Activated naive CD8-positive, alpha-beta T cell (primary cell): ENCODE measurements around the gene APBB3.
A peak's percentile ranks its signal among the peaks of the same experiment; 100 is the strongest.

Experiments
- H3K27ac Mint-ChIP-seq: one replicate; pipeline ENCODE4 v1.8.0; 2021; ENCODE audit warnings: mixed read lengths
- H3K27me3 Mint-ChIP-seq: one replicate; pipeline ENCODE4 v1.8.0; 2021; ENCODE audit warnings: mixed read lengths
- H3K36me3 Mint-ChIP-seq: one replicate; pipeline ENCODE4 v1.8.0; 2021; ENCODE audit warnings: mixed read lengths
- H3K4me1 Mint-ChIP-seq: one replicate; pipeline ENCODE4 v1.8.0; 2021; ENCODE audit warnings: low read depth, mixed read lengths
- H3K4me3 Mint-ChIP-seq: one replicate; pipeline ENCODE4 v1.8.0; 2021; ENCODE audit warnings: mild to moderate bottlenecking, mixed read lengths
- H3K9me3 Mint-ChIP-seq: one replicate; pipeline ENCODE4 v1.8.0; 2021; ENCODE audit warnings: low read depth, mixed read lengths

APBB3 gene

DNA sequence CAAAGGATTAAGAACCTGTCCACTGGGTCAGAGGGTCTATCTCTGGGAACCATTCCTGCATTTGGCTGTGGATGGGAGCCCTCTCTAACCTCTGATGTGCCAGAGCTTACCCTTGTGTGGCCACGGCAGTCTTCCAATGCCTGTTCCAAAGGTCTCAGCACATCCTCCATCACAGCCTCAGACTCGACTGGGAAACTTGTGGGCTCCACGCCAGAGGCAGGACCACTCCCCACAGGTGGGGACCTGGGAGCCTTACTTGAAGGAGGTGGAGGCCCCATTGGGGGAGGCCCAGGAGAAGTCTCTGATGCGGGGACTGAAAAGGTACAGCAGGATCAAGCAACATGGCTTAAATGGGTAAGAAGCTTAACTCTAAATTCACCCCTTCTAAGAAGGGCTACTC is 12.5 kb downstream of the APBB3 start:
- peaks cover 75% of the 10 kb centered on the region for H3K4me1 Mint-ChIP-seq
- peaks cover 5% of the 10 kb centered on the region for H3K36me3 Mint-ChIP-seq
- no peaks in the 10 kb centered on the region for H3K9me3 Mint-ChIP-seq
- peak overlapping the region; percentile 80 for H3K27ac Mint-ChIP-seq
- no peak overlapping the region for H3K4me3 Mint-ChIP-seq
- H3K27me3 Mint-ChIP-seq, result no peaks in the 10 kb centered on the region

DNA sequence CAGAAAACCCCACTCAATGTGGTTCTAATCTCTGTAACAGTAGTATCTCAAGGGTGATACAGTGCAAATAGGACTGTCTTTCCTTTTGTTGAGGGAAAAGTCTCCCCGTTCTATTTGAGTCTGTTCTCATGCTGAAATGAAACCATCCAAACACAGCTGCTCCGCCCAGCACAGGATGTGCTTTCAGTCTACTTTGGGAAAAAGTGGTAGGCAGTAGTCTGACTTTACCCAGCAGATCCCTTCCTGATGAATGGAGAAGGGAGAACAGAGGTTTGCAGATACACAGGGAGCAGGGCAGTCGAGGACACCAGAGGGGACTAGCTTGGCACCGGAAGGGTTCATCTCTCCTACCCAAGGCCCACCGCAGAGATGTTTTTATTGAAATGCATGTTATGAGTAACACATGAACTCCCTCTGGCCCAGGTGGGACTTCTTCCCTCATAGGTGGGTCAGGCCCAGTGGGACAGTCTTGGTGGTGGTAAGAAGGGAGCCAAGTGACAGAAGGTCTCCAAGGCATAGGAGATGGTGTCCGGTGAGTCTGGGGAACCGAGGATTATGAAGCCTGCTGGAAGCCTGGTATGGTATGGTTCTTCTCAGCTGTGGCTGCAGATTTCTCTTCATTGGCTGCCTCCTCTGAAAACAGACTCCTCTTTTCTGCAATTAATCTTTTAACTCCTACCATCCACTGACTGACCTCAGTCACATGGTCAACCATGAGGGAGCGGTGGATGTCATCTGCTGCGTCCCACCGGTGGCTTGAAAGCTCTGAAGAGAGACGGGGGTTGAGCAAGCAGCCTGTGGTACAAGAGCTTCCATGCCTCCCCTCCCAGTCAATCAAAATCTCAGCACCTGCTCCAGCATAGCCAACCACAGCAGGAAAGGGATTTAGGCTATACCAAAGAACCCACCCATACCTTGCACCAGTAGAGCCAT is 14.0 kb downstream of the APBB3 start:
- peaks cover 66% of the 10 kb centered on the region for H3K4me1 Mint-ChIP-seq
- peak overlapping the region; percentile 97 for H3K27ac Mint-ChIP-seq
- H3K27me3 Mint-ChIP-seq, result no peaks in the 10 kb centered on the region
- H3K4me3 Mint-ChIP-seq, result peak overlapping the region; percentile 46
- H3K9me3 Mint-ChIP-seq, result no peaks in the 10 kb centered on the region
- peaks cover 2% of the 10 kb centered on the region for H3K36me3 Mint-ChIP-seq

DNA sequence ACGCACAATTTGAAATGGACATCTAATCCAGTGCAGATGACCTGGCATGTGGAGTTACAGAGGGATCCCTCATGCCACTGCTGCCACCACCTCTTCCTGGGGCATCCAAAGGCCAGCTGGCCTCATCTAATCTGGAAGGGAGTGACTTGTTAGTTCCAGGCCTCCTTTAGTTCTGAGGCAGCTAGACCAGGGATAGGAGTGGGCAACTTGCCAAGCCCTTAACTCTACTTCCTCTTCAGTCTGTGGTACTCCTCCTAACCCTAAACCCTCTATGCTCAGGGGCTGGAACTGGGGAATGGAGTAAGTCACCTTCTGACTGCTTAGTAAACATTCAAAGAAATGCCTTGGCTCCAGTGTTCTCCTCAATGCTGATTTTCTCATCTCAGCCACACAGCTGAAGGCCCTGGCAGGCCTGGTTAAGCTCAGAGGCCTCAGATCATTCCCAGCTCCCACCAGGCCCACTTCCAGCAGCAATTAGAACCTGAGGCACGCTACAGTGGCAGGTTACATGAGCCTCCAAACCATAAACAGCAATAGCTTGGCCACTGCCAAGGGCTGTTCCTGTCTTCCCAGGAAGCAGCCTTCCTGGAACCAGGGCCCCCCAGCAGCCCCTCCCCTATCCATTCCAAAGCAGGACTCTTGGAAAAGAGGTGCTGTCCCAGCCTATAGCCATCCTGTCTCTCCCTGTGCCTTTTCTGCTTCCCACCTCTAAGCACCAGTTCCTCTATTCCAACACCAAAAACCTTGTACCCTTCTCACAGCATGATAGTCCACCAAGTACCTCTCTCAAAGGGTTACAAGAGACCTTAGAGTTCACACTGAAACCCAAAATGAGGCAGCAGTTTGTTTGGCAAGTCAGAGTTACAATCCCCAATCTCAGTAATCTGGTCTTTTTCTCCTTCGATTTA is 14.9 kb downstream of the APBB3 start:
- H3K9me3 Mint-ChIP-seq, result no peaks in the 10 kb centered on the region
- H3K27ac Mint-ChIP-seq, result peak overlapping the region; percentile 97
- no peaks in the 10 kb centered on the region for H3K27me3 Mint-ChIP-seq
- peaks cover 57% of the 10 kb centered on the region for H3K4me1 Mint-ChIP-seq
- H3K4me3 Mint-ChIP-seq, result peak overlapping the region; percentile 90
- H3K36me3 Mint-ChIP-seq, result peaks cover 6% of the 10 kb centered on the region

DNA sequence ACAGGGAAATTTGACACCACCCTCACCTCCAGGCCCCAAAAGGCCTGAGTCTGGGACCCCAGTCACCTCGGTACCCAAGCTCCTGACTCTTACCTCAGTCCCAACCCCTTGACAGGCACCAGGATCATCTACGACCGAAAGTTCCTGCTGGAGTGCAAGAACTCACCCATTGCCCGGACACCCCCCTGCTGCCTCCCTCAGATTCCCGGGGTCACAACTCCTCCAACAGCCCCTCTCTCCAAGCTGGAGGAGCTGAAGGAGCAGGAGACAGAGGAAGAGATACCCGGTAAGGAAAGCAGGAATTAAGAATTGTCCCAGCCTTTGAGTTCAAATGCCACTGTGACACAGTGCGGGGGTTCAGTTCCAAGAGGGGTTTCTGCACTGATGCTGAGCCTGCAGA is 15.6 kb downstream of the APBB3 start:
- Mint-ChIP-seq H3K27ac (peak overlapping the region; percentile 97), H3K4me1 (peaks cover 50% of the 10 kb centered on the region), H3K27me3 (no peaks in the 10 kb centered on the region), H3K9me3 (no peaks in the 10 kb centered on the region), H3K36me3 (peaks cover 9% of the 10 kb centered on the region), H3K4me3 (peak overlapping the region; percentile 90)

DNA sequence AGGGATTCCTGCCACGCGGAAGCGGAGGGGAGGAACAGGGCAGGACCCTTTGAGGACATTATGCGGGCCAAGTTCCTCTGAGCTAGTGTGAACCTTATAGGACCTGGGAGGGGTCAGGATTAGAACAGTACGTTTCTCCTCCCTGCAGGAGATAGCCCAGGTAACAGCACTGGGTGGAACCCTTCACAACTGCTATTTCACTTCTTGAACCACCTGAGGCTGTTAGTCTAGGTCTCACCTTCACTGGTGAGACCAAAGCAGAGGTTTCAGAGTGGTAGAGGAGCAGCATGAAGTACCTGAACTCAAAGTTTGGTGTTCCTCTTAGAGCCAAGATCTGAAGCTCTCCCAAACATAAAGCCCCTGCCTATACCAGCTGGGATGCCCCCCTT is 16.1 kb downstream of the APBB3 start:
- Mint-ChIP-seq H3K9me3 (no peaks in the 10 kb centered on the region), H3K36me3 (peaks cover 9% of the 10 kb centered on the region), H3K27ac (peak overlapping the region; percentile 97), H3K27me3 (no peaks in the 10 kb centered on the region), H3K4me3 (peak overlapping the region; percentile 90), H3K4me1 (peaks cover 45% of the 10 kb centered on the region)

DNA sequence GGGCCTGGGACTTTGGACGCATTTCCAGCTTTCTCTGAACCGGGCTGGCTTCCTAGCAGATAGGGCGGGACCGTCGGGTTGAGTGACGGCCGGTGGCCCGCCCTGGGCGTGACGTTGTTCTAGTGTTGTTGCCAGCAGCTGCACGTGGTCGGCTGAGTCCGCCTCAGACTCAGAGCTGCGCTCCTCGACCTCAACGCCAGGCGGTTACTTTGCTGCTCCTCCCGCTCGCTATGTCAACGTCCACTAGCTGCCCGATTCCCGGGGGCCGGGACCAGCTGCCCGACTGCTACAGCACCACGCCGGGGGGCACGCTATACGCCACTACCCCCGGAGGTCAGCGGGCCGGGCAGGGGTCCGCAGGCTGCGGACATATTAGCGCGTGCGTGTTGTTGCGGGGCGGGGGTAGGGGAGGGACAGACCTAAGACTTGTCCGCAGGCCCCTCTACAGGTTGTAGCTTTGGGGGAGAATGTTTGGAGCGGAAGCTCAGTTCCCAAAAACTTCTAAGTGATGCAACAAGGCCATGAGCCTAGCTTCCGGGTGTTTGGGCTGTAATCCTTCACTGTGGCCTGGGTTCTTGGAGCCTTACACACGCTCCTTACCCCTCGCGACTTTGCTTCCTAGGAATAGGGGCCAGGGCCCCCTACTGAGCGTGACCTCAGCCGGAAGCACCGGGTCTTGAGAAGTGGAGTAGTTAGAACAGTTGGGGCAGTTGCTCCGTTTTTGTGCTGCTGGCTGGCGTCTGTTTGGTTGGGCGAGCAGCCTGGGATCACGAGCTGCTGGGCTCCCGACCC is 16.7 kb downstream of the APBB3 start, which contains the start of gene EIF4EBP3:
Gene EIF4EBP3 (plus strand): TSS at position 155 of the 792 bp plus-strand sequence. CDS start 76 bp downstream, at position 231.
- H3K36me3 Mint-ChIP-seq, result peaks cover 9% of the 10 kb centered on the region
- H3K9me3 Mint-ChIP-seq, result no peaks in the 10 kb centered on the region
- peaks cover 39% of the 10 kb centered on the region for H3K4me1 Mint-ChIP-seq
- H3K4me3 Mint-ChIP-seq, result peak within 1 kb of the TSS; percentile 90
- no peaks in the 10 kb centered on the region for H3K27me3 Mint-ChIP-seq
- H3K27ac Mint-ChIP-seq, result peak within 1 kb of the TSS; percentile 97

DNA sequence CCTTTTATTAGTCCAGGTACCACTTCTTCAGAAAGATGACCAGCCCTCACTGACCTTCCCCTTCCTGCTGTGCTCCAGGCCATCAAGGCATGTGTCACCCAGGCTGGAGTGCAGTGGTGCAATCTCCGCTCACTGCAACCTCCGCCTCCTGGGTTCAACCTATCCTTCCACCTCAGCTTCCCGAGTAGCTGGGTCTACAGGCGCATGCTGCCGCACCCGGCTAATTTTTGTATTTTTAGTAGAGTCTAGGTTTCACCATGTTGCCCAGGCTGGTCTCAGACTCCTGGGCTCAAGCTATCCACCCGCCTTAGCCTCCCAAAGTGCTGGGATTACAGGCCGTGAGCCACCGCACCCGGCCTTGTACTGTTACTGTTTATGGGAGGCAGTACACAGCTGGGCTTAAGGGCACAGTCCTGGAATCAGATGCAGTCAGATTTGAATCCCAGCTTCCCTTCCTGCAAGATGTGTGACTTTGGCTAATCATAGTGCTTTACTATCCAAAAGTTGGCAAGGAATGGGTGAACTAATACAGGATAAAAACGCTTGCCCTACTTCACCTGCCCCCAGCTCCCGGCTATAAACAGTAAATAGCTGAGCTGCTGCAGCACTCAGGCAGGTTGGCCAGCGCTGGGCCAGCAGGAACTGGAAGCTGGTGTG is 17.4 kb downstream of the APBB3 start:
- H3K4me1 Mint-ChIP-seq, result peaks cover 38% of the 10 kb centered on the region
- H3K27ac Mint-ChIP-seq, result peak overlapping the region; percentile 97
- no peaks in the 10 kb centered on the region for H3K27me3 Mint-ChIP-seq
- no peaks in the 10 kb centered on the region for H3K9me3 Mint-ChIP-seq
- peaks cover 9% of the 10 kb centered on the region for H3K36me3 Mint-ChIP-seq
- peak overlapping the region; percentile 90 for H3K4me3 Mint-ChIP-seq

DNA sequence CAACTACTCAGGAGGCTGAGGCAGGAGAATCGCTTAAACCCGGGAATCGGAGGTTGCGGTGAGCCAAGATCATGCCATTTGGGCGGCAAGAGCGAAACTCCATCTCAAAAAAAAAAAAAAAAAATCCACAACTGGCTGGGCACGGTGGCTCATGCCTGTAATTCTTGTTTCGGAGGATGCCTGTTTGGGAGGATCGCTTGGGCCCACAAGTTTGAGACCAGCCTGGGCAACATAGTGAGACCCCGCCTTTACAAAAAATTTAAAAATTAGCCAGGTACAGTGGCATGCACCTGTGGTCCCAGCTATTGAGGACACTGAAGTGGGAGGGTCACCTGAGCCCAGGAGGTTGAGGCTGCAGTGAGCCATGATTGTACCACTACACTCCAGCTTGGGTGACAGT is 18.8 kb downstream of the APBB3 start:
- H3K9me3 Mint-ChIP-seq, result no peaks in the 10 kb centered on the region

DNA sequence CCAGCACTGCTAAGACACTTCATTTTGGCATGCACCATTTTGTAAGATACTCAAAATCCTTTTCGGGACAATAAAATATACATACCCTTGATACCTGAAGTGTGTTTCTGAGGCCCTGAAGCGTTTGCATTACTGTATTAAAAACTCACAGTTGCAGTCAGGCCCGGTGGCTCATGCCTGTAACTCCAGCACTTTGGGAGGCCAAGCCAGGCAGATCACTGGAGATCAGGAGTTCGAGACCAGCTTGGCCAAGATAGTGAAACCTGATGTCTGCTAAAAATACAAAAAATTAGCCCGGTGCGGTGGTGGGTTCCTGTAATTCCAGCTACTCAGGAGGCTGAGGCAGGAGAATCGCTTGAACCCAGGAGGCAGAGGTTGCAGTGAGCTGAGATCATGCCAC is 19.4 kb downstream of the APBB3 start:
- Mint-ChIP-seq H3K4me3 (no peak overlapping the region), H3K27me3 (no peaks in the 10 kb centered on the region), H3K36me3 (peaks cover 10% of the 10 kb centered on the region), H3K9me3 (no peaks in the 10 kb centered on the region), H3K27ac (peak overlapping the region; percentile 72), H3K4me1 (peaks cover 29% of the 10 kb centered on the region)

More for the DNA sequence above, 18.8 kb downstream of the APBB3 start:
- Mint-ChIP-seq H3K27me3 (no peaks in the 10 kb centered on the region), H3K36me3 (peaks cover 12% of the 10 kb centered on the region), H3K4me3 (no peak overlapping the region), H3K4me1 (peaks cover 32% of the 10 kb centered on the region), H3K27ac (no peak overlapping the region)

DNA sequence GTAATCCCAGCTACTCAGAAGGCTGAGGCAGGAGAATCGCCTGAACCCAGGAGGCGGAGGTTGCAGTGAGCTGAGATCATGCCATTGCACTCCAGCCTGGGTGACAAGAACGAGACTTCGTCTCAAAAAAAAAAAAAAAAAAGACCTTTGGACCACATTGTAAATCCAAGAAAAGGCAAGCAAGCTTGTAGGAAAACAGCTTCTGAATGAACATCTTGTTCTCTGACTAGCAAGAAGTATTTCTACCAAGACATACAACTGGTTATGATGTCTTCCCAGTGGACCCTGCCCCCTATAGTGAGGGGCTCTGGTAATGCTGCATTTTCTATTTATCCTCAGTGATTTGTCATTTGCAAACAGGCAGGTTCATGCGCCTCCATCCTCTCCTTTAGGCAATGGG is 21.4 kb downstream of the APBB3 start:
- Mint-ChIP-seq H3K4me3 (no peak overlapping the region), H3K27me3 (no peaks in the 10 kb centered on the region), H3K27ac (peak overlapping the region; percentile 10), H3K9me3 (no peaks in the 10 kb centered on the region), H3K36me3 (peaks cover 10% of the 10 kb centered on the region), H3K4me1 (peaks cover 11% of the 10 kb centered on the region)

DNA sequence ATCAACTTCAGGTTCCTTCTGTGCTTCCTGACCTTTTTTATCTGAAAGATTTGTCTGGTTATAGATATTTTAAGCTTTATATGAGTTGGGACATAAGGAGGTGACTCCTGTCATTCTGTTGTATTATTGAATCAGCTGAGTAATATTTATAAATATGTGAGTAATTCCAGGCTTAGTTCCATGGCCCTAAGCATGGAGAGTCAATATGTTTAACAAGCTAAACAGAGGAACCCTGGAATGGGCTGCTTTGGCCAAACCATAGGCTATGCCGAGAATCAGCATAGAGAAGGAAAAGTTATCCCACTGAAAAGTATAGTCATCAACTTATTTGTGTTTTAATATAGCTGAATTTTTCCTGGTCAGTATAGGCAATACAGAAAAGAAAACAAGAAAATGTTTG is 24.2 kb downstream of the APBB3 start:
- no peaks in the 10 kb centered on the region for H3K27me3 Mint-ChIP-seq
- H3K9me3 Mint-ChIP-seq, result no peaks in the 10 kb centered on the region
- H3K36me3 Mint-ChIP-seq, result peaks cover 12% of the 10 kb centered on the region
- H3K4me1 Mint-ChIP-seq, result peaks cover under 1% of the 10 kb centered on the region
- H3K27ac Mint-ChIP-seq, result no peak overlapping the region
- H3K4me3 Mint-ChIP-seq, result no peak overlapping the region

DNA sequence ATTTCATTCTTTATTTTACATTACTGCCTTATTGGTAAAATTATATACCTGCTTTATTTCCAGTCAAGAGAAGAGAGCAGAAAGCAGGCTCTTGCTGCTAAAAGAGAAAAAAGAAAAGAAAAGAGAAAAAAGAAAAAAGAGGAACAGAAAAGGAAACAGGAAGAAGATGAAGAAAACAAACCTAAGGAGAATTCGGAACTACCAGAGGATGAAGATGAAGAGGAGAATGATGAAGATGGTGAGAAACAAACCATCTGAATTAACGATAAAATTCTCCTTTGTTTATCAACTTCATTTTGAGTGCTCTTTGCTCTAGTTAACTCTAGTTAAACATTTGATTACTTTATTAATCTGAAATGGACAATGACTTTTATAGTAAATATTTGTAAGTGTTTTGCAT is 40.4 kb downstream of the APBB3 start:
- no peaks in the 10 kb centered on the region for H3K27me3 Mint-ChIP-seq
- H3K4me1 Mint-ChIP-seq, result no peaks in the 10 kb centered on the region
- H3K4me3 Mint-ChIP-seq, result no peak overlapping the region
- no peaks in the 10 kb centered on the region for H3K9me3 Mint-ChIP-seq
- peaks cover 8% of the 10 kb centered on the region for H3K36me3 Mint-ChIP-seq
- no peak overlapping the region for H3K27ac Mint-ChIP-seq

DNA sequence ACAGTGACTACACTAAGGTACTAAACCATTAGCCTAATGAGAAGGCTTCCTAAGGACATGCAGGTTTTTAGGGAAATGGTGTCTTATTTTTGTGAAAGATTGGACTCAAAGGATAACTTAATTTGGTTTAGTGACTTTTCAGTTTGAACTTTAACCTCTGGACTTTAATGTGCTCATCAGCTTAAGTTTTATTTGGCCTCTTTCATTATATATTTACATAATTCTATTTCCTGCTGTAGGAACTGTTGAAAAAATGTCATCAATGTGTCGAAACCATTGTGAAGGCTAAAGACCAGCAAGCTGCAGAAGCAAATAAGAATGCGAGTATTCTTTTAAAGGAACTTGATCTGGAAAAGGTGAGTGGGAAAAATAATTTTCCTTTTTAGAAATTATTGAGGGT is 51.3 kb downstream of the APBB3 start:
- Mint-ChIP-seq H3K4me3 (no peak overlapping the region), H3K27ac (no peak overlapping the region), H3K36me3 (peaks cover 11% of the 10 kb centered on the region), H3K9me3 (no peaks in the 10 kb centered on the region), H3K27me3 (no peaks in the 10 kb centered on the region), H3K4me1 (no peaks in the 10 kb centered on the region)

DNA sequence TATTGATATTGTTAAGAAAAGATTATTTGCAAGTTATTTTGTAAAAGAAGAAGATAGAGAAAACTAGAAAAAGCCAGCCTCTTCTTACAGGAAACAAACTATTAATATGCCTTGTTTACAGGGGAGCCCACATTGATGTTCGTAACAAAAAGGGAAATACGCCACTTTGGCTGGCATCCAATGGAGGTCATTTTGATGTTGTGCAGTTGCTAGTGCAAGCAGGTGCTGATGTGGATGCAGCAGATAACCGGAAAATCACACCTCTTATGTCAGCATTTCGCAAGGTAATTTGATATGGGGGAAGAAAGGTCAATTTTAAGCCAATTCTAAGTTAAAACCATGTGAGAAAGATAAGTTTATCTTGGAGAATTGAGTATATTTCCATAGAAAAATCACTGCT is 54.5 kb downstream of the APBB3 start:
- Mint-ChIP-seq H3K4me1 (no peaks in the 10 kb centered on the region), H3K36me3 (peaks cover 11% of the 10 kb centered on the region), H3K27ac (no peak overlapping the region), H3K4me3 (no peak overlapping the region), H3K9me3 (no peaks in the 10 kb centered on the region), H3K27me3 (no peaks in the 10 kb centered on the region)
